HG02938 (cell line): ENCODE results near the gene TSPAN4.

Experiments used
- ATAC-seq: cut with Tn5 transposase; IDR thresholded peaks from one replicate; pipeline ENCODE4 v1.9.1; 2021; ENCODE audit warnings: mild to moderate bottlenecking, moderate library complexity; ENCODE audit not compliant: unreplicated experiment

Gene TSPAN4

GRCh38 chr11:862696-863022, 20.0 kb downstream of the TSPAN4 start:
- no peak for ATAC-seq

GRCh38 chr11:863023-863909, 20.6 kb downstream of the TSPAN4 start:
- no peak for ATAC-seq

DNA sequence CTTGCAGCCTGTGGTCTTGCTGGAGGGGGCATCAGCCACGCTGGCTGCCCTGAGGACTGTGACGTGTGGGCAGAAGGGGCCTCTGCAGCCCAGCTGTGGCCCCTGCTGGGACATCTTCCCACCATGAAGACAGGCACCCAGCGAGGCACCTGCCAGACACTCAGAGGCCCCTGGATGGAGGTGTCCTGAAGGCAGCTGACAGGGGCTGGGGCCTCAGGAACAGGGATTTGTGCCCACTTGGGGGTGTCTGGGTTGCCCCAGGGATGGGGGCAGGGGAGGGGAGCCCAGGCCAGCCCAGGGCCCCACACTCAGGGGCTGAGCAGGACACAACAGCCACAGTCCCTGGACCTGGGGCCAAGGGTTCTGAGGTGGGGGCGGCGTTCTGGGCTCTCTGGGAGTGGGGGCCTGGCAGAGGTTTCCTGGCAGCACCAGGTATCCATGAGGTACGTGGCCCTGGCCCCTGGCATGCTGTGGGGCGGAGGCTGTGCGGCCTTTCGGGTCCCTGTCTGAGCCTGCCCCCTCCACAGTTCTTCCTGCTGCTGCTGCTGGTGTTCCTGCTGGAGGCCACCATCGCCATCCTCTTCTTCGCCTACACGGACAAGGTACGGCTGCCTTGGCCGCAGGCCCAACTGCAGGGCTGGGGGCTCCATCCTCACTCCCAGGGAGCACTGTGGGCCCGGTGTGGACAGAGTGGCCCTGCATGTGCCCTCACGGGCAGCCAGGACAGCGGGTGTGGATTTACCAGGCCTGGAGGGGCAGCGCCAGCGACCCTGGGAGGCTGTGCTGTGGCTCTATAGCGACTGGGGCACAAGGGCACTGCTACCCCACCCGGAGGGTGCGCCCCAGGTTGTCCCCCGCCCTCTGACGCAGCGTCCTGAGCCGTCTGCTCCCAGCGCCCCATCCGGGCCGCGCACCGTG, 21.5 kb downstream of the TSPAN4 start:
- no peak for ATAC-seq

GRCh38 chr11:864898-865297, 22.2 kb downstream of the TSPAN4 start:
- ATAC-seq, result no peak

DNA sequence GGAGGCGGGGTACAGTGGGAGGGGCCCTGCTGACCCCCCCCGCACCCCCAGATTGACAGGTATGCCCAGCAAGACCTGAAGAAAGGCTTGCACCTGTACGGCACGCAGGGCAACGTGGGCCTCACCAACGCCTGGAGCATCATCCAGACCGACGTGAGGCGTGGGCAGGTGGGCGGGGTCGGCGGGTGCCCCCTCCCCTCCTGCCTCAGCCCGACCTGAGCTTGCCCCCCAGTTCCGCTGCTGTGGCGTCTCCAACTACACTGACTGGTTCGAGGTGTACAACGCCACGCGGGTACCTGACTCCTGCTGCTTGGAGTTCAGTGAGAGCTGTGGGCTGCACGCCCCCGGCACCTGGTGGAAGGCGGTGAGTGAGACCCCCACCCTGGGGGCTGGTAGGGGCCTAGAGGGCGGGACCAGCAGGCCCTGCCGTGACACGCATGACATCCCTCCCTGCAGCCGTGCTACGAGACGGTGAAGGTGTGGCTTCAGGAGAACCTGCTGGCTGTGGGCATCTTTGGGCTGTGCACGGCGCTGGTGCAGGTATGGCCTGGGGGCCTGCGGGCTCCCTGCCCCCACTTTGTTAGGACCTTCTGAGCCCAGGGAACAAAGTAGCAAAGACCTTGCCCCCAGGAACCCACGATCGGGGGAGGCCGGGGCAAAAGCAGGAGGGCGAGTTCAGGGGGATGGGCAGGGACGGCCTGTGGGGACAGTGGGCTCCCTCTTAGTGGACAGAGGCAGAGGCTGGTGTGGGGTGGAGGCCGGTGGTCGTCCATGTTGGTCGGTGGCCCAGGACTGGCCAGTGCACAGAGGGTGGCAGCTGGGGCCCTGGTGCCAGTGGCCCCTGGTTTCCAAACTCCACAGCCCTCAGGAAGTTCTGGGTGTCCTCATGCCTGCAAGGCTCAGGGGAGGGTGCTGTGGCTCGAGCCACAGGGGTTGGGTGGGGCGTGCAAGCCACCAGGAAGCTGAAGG, 23.1 kb downstream of the TSPAN4 start:
- ATAC-seq, result no peak

GRCh38 chr11:866481-866880, 23.8 kb downstream of the TSPAN4 start:
- ATAC-seq, result no peak

GRCh38 chr11:867856-868358, 25.3 kb downstream of the TSPAN4 start:
- ATAC-seq, result no peak

DNA sequence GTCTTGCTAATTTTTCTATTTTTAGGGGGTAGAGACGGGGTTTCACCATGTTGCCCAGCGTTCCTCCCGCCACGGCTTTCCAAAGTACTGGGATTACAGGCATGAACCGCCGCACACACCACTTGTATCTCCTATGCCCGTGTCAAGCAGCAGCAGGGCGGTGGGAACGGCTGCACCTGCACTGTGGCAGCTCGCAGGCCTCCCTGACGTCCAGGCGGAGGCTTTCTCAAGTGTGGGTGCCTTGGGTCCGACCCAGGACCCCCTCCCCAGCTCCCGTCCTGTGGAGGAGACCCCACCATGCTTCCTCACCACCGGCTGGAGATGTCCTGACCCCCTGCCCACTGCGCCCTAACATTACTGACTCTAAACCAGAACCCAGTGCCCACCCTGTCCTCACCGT, 25.7 kb downstream of the TSPAN4 start:
- no peak for ATAC-seq

GRCh38 chr11:868802-869201, 26.1 kb downstream of the TSPAN4 start:
- ATAC-seq, result no peak

DNA sequence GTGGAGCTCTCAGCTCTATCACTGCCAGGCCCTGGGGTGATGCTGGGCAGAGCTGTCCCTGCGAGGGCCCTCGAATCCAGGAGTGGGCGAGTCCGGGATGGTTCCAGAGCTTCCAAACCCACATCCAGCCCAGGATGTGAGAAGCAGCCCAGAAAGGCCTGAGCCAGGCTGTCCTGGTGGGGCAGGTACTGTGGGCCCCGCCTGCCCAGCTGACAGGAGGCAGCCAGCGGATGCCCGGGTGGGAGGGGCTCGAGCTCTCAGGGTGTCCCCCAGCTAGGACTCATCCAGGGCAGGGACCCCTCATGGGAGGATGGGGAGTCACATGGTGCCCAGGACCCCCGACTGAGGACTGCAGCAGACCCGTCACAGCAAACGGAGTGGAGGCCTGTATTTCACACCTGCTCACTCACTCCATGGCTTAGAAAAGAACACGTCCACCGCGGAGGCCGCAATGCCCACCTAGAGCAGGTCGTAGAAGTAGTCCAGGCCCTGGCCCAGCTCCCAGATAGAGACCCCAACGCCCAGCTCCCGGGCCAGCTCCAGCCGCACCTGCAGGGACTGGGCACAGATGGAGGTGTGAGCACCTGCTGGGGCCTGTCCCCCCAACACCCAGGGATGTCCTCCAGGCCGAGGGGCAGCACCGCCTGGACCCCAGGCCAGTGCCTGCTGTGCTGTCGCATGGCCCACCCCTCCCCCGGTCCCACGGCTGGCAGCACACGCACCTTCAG, 26.9 kb downstream of the TSPAN4 start:
- ATAC-seq, result no peak

DNA sequence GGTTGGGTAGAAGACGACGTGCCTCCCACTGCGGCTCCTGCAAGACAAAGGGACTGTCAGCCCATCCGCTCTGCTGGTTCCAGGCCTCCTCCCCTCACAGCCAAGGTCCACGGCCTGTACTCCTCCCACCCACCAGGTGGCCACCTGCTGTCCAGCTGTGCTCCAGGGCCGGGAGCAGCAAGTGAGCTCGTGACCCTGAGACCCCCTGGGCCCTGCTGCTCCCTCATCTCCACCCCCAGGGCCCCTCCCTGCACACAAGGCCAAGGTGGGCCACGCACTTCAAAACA, 27.4 kb downstream of the TSPAN4 start:
- ATAC-seq, result no peak

DNA sequence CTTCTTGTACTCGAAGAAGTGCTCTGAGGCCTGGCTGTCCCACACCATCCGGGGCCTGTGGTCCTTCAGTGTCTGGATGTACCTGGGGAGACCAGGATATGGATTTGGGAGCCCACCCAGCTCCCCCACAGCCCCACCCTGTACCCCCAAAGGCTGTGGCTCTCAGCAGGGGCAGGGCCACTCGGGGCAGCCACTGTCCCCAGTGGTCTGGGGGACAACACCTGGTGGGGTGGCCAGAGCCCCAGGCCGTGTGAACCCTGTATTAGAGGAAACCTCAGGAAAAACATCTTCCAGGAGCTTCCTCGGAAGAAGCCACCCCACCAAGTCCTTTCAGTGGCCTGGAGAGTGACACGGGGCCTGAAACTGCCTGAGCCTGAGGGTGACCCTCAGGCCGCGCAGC, 27.8 kb downstream of the TSPAN4 start:
- no peak for ATAC-seq

DNA sequence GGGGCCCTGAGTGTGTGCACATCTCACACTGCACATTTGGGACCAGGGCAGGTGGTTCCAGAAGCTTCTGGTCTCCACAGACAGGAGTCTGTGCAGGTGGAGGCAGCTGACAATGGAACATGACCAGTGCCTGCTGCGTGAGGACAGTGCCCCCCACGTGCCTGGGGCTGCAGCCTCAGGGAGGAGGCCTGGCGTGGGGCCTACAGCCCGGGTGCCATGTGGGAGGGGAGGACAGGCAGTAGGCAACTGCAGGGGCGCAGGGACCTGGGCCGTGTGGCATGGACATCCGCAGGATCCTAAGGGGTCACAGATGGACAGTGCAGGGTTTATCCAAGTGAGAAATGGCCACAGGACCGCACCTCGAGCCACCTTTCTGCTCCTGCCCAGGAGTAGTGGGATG, 28.8 kb downstream of the TSPAN4 start:
- ATAC-seq, result no peak

DNA sequence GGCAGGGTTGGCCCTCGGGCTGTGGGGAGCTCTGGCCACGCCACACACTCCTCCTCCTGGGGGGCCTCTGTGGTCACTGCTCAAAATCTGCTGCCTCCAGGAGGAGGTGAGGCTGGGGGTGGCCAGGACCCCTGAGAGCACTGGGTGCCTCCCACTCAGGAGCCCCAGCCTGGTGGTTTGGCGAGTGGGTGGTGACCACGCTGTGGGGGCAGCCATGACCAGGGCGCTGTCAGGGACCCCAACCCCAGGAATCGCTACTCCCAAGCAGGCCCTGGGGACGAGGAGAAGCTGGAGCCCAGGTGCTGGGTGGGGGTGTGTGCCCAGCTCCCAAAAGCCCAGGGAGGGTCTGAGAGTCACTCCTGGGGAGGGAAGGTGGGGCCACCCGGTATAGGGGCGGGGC, 30.1 kb downstream of the TSPAN4 start:
- ATAC-seq, result no peak

DNA sequence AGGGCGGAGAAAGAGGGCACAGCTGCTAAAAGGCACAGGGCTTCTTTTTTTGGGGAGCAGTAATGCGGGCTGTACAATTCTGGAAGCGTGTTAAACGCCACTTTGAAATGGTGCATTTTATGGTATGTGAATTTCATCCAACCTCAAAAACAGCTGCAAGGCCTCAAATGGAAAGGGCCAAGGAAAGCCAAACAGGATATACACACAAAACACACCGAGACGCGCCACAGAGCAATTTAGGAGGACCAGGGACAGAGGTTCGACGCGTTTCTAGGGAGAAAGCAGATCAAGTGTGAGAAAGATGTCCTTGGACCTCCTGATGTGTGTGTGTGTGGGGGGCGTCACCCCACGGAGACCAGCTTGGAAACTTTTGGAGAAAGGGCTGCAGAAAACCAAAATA, 31.1 kb downstream of the TSPAN4 start:
- no peak for ATAC-seq

DNA sequence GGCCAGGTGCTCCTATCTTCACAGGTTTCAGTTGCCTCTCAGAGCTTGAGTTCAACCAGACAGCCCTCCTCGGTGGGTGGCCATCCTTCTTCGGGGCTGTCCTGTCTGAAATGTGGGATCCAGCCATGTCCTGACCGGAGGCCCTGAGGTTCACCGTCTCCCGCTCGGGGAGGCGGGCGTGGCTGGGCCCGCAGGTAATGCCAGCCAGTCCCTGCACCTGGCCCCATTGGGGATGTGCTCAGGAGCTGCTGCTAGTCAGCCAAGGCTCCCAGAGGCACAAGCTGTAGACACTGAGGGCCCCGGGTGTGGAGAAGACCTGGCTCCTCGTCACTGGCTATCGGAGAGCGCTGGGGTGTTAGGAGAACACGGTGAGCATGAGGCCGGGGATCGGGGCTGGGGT, 32.6 kb downstream of the TSPAN4 start:
- no peak for ATAC-seq

- ATAC-seq, result no peak
These were observed 33.2 kb downstream of the TSPAN4 start for GRCh38 chr11:875769-876301.

GRCh38 chr11:876545-876944, 33.9 kb downstream of the TSPAN4 start:
- ATAC-seq, result no peak

DNA sequence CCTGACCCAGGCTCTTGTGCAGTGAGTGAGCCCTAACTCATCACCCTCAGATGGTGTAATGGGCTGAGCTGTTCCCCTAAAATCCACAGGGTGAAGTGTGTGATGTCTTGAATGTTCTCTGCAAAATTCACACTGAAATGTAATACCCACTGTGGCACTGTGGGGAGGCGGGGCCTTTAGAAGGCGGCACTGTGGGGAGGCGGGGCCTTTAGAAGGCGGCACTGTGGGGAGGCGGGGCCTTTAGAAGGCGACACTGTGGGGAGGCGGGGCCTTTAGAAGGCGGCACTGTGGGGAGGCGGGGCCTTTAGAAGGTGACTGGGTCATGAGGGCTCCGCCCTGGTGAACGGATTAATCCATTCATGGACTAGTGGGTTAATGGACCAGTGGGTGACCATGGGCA, 34.9 kb downstream of the TSPAN4 start:
- ATAC-seq, result no peak

- no peak for ATAC-seq
These were observed 37.8 kb downstream of the TSPAN4 start for GRCh38 chr11:880447-880846.
